Right lobe of liver (tissue), 6 donors: ENCODE measurements around the gene CCL4L2. TPM values are rescaled to one million over a fixed set of nuclear protein-coding genes. Genes with fewer than 3 reads are reported as not detected.
"Not testable (repeated sequence)": the region's sequence is repeated elsewhere in the genome, so short reads cannot be mapped to it uniquely, and the experiment has no call there.

ENCODE experiments used
- ATAC-seq, 4 donors: fragments of 200-7000 bp; cut with Tn5 transposase; one replicate each; pipeline ENCODE4 v1.9.1; 2020; ENCODE audit warnings: mild to moderate bottlenecking in 4 of 4, moderate library complexity in 4 of 4
- DNase-seq, 3 donors: peaks; one replicate each; pipeline ENCODE4 v3.0.0-alpha.2; 2020
- H3K27ac ChIP-seq, 3 donors: fragments of 200-600 bp; one replicate each; pipeline ENCODE4 v1.8.0; 2022
- H3K27me3 ChIP-seq, 2 donors: fragments of 200-600 bp; one replicate each; pipeline ENCODE4 v1.8.0; 2022
- H3K36me3 ChIP-seq, 4 donors: fragments of 200-600 bp; sonication (generic) in 1 of 4; one replicate each; pipeline versions ENCODE4 v1.5.1 to v1.8.0; 2017 to 2022; ENCODE audit warnings: control low read depth in 1 of 4
- H3K4me1 ChIP-seq, 4 donors: fragments of 200-600 bp; sonication (generic) in 1 of 4; one replicate each; pipeline versions ENCODE4 v1.5.1 to v1.8.0; 2017 to 2022; ENCODE audit warnings: control low read depth in 1 of 4
- H3K4me3 ChIP-seq, 3 donors: fragments of 200-600 bp; one replicate each; pipeline ENCODE4 v1.8.0; 2022
- H3K9me3 ChIP-seq, 4 donors: fragments of 200-600 bp; sonication (generic) in 1 of 4; one replicate each; pipeline versions ENCODE4 v1.5.1 to v1.8.0; 2017 to 2022; ENCODE audit warnings: control low read depth in 1 of 4
- CTCF ChIP-seq, 4 donors: fragments of 200-600 bp in 3 of 4; fragments of 450-650 bp in 1 of 4; IDR thresholded peaks; one replicate each; pipeline versions ENCODE4 v1.5.1 to v1.8.0; 2016 to 2022; ENCODE audit warnings: antibody characterized with exemption in 4 of 4, mild to moderate bottlenecking in 2 of 4
- POLR2A ChIP-seq: fragments of 450-650 bp; IDR thresholded peaks from one replicate; pipeline ENCODE4 v1.6.1; 2017; ENCODE audit warnings: antibody characterized with exemption, mild to moderate bottlenecking
- WGBS: methylation state at CpG from one replicate; pipeline ENCODE4 v1.1.6; 2018; ENCODE audit warnings: low coverage, low lambda C conversion rate; ENCODE audit not compliant: insufficient coverage; ENCODE audit errors: missing lambda C conversion rate; 5-methylcytosine and 5-hydroxymethylcytosine counted together
- intact Hi-C, 2 donors: fragments of 100-400 bp; cut with DNase I; formaldehyde crosslinking; loops; one replicate each; pipeline versions ENCODE4 v1.11.2 to v1.14.1; 2022
- long read RNA-seq: library from polyadenylated mRNA; unstranded; transcript quantifications from one replicate; pipeline ENCODE4 v2.0.0, GENCODE V29; 2019
- total RNA-seq, 6 experiments: library from RNA; depleted of rRNA in 2 of 6; stranded (reverse); fragments of >200 nt in 2 of 6; fragmentation: NEBNext Ultra II Directional in 3 of 6; extraction: Animal tissue kit (Norgen Biotek cat#: 25700) in 3 of 6; gene quantifications; one replicate each; pipeline versions ENCODE4 v1.1.0 to v1.2.4, GENCODE V29; 2016 to 2023
- donor health status: DM: no; HTN: yes; CAD: no.
- donor health status: DM: no; HTN: no; CAD: no.
- donor health status: DM: no; HTN: no; CAD: no.
- donor health status: DM: no; HTN: yes; CAD: no.
- donor health status: DM: no; HTN: yes; CAD: no.

The CCL4L2 gene
- total RNA-seq, result 1 to 10 TPM in 2 of 6 experiments, under 1 TPM in 2, not detected in 2; 0.44 to 2.5 (median 1.5) TPM
- long read RNA-seq, result 0 reads

DNA sequence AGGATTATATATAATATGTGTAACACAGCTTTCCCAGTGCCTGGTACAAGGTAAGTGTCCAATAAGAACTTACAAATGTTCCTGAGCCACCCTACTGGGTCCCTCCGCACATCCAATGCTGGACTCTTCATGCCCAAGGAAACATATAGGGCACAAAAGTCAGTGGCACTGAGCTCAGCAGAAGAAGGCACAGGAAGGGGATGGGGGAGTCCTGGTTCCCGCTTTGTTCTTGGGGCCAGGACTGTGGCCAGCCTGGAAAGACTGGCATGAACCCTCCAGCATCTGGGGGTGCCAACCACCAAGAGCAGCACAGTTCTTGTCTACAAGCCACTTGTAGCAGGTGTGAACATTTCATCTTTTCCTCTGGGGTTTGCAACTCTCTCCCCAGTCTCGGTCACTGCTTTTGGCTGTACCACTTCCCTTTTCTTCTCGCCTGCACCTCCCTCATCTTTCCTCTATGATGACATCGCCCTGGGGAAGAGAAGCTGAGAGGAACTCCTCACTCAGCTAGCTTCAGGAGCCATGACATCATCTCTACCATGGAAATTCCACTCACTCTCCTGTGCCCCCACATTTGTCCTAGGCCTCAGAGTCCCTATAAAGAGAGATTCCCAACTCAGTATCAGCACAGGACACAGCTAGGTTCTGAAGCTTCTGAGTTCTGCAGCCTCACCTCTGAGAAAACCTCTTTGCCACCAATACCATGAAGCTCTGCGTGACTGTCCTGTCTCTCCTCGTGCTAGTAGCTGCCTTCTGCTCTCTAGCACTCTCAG lies at the start of gene CCL4L2:
Gene CCL4L2 (plus strand): TSS at position 625 of the 773 bp plus-strand sequence.
- H3K27ac ChIP-seq, H3K4me1 ChIP-seq, DNase-seq, H3K36me3 ChIP-seq, H3K27me3 ChIP-seq, H3K9me3 ChIP-seq, H3K4me3 ChIP-seq, intact Hi-C loops: not testable (repeated sequence)
- ATAC-seq, result peak; percentile 60 to 74 (median 68)
- WGBS, result 56% methylated on average over 5 of the region's 7 CpGs

DNA sequence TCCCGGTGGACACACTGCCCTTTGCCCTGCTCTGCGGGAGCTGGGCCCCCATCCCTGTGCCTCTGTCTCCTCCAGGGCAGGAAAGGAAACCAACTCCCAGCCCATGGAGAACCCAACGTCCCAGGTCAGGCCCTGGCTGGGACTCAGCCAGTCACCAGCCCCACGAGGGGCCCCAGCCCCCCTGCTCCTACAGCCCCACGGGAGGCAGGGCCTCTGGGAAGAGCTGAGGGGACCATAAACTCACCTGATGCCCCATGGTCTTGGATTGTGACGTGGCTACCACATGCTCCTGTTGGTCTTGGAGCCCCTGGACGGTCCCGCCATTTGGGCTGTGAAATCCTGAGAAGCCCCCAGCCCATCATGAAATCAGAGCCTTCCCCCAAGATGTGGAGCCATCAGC lies 42.0 kb upstream of the CCL4L2 start:
- H3K4me1 ChIP-seq, DNase-seq, H3K36me3 ChIP-seq, ATAC-seq, intact Hi-C loops, H3K27me3 ChIP-seq, H3K9me3 ChIP-seq, H3K27ac ChIP-seq, H3K4me3 ChIP-seq: not testable (repeated sequence)
- 40% methylated on average over 1 of the region's 8 CpGs for WGBS

- H3K4me1 ChIP-seq, DNase-seq, H3K27ac ChIP-seq, H3K9me3 ChIP-seq, H3K36me3 ChIP-seq, ATAC-seq, H3K27me3 ChIP-seq, intact Hi-C loops, H3K4me3 ChIP-seq: not testable (repeated sequence)
- no CpG with 5 or more reads among the region's 11 CpGs for WGBS
These were observed 34.3 kb upstream of the CCL4L2 start, which contains the start of gene TBC1D3B for GRCh38 chr17:36176536-36176935. TSS of gene TBC1D3B (minus strand) at chr17:36176636. CDS start at chr17:36175050, 1,586 bp downstream.

DNA sequence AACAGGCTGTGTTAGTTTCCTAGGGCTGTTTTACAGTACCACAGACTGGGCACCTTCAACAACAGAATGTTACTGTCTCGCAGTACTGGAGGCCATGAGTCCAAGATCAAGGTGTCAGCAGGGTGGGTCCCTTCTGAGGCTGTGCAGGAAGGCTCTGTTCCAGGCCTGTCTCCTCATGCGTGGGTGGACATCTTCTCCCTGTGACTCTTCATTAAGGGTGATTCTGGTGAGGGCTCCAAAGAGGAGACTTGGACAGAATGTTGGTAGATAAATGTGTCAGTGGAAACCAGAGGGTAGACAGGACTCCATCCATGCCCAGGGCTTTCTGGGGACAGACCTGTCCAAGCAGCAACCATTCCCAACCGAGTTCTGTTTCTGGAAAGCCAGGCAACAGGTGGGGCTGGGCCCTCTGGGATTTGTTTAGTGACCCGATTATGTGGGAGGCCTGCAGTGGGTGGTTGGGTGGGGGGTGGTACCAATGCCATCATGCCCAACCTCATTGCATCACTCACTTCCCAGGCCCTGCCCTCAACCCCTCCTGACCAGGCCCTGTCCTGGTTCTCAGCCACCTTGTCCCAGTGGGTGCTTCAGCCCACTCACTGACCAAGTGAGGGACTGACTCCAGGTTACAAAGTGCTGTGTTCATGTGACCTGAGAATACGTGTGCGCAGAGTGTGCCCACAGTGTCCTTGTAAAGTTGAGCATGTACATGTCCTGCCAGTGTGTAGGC lies 29.3 kb upstream of the CCL4L2 start:
- not testable (repeated sequence) for H3K4me1 ChIP-seq, ATAC-seq, H3K4me3 ChIP-seq, DNase-seq, H3K27me3 ChIP-seq, H3K27ac ChIP-seq, H3K36me3 ChIP-seq, H3K9me3 ChIP-seq
- intact Hi-C loops, result loop anchor here (5.0 kb wide), 1 partner anchor 69 kb away; no protein-coding TSS in a partner anchor
- WGBS, result 100% methylated on average over 1 of the region's 6 CpGs

GRCh38 chr17:36182176-36183000 lies 28.5 kb upstream of the CCL4L2 start:
- intact Hi-C loops, result loop anchor here (5.0 kb wide), 1 partner anchor 70 kb away; no protein-coding TSS in a partner anchor
- Histone ChIP-seq H3K9me3 (no peaks in the 10 kb centered on the region), H3K4me3 (peak overlapping the region; percentile 74 to 95 (median 77)), H3K27ac (peak overlapping the region in 2 of 3 donors; percentile 65 to 85), H3K4me1 (no peaks in the 10 kb centered on the region), H3K27me3 (no peaks in the 10 kb centered on the region), H3K36me3 (no peaks in the 10 kb centered on the region)
- ATAC-seq (peak; percentile 47 to 54 (median 48)), DNase-seq (peak; percentile 45 to 61 (median 59))
- 45% methylated on average over 12 of the region's 48 CpGs for WGBS
- no peak for TF ChIP-seq POLR2A
- no peak for TF ChIP-seq CTCF (IDR thresholded peaks at IDR 0.05)
